HS-27A (cell line): Measurements from ENCODE around the gene GDF10.

Experiments
- DNase-seq: peaks from one replicate; pipeline ENCODE4 v3.0.0-alpha.2; 2012; ENCODE audit warnings: low read depth, missing footprints

The GDF10 gene

DNA sequence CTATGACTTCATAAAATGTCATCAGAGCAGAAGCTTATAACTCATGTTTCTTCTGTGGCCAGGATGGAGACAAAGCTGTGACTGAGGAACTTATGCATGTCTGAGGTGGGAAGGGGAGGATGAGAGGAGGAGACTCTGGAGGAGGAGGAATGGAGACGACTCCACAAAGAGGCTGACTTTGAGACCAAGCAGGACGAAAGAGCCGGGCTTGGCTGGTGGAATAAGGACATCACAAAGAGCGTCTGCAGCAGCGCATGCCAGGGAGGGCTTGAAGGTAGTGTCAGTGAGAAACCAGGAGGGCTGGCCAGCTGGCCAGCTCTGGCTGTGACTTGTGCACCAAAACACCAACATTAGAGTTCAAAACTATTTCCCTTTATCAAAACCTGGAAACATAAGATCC is 16.1 kb downstream of the GDF10 start:
- no peak for DNase-seq

DNA sequence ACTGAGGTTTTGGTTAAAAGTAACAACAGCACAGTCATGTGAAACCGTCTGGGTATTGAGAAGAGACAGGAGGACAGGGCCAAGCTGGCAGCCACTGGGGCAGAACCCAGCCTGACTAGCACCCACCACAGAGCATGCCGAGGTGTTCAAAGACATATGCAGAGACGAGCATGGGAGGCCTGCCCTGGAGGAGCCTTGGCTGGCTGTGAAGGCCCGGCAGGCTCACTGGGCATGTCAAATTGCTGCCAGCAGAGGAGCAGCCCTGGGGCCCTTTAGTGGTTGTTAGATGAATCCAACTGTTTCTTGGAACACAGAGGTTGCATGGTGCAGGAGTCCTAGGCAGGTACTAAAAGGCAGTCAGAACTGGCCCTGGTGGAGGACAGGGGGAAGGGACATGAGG is 17.3 kb downstream of the GDF10 start:
- no peak for DNase-seq

GRCh38 chr10:47318706-47319105 is 18.7 kb downstream of the GDF10 start:
- DNase-seq, result no peak

- no peak for DNase-seq
These were observed 19.8 kb downstream of the GDF10 start for GRCh38 chr10:47319784-47320183.

DNA sequence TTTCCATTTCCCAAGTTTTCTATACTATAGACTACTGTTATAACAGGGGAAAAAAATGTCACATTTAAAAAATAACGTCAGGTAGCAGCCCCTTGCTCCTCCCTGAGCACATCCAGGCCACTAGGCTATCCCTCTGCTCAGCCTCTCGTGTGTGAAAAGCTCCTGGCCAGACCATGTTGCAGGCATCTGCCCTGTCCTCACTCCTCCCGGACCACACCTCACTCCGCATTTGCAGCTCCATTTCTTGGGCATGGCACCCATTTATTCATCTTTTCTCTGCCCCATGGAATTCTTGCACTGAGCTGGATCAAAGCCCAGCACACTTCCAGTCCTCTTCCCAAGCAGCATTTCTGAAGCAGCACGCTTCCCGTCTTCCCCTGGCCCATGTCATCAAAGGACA is 20.8 kb downstream of the GDF10 start:
- DNase-seq, result no peak

DNA sequence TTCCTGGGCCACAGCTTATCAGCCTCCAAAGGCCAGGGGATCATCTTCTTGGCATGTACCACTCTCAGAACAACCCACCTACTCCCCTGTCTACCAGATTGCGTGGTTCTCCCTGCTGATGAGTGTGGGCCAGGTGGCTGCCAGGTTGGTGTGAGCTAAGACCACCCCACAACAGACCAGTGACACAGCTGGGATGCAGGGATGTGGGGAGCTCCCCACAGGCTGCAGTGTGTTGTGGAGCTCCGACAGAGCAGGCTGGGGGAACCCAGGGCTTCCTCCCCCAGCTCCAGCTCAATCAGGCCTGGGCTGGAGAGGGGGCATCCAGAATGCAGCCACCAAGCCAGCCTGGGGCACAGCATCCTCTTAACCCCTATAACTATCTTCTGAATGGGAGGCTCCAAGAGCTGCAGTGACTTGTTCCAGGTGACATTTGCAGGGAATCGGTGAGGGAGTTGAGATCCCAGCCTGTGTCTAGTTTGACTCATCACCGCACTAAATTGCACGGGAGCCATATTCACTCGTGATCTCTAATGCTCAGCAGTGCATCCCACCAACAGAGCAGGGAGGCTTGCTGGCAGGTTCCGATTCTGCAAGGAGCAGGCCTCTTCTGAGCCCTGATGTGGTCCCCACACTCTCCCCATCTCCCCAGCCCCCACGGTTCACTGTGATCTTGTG is 21.7 kb downstream of the GDF10 start:
- no peak for DNase-seq

GRCh38 chr10:47322300-47323061 is 22.5 kb downstream of the GDF10 start, which contains the start of gene GDF2:
Gene GDF2, plus strand, starts transcription at chr10:47322454. Its CDS starts 215 bp downstream, at chr10:47322669.
- DNase-seq, result no peak

GRCh38 chr10:47323087-47323486 is 23.1 kb downstream of the GDF10 start:
- DNase-seq, result no peak

DNA sequence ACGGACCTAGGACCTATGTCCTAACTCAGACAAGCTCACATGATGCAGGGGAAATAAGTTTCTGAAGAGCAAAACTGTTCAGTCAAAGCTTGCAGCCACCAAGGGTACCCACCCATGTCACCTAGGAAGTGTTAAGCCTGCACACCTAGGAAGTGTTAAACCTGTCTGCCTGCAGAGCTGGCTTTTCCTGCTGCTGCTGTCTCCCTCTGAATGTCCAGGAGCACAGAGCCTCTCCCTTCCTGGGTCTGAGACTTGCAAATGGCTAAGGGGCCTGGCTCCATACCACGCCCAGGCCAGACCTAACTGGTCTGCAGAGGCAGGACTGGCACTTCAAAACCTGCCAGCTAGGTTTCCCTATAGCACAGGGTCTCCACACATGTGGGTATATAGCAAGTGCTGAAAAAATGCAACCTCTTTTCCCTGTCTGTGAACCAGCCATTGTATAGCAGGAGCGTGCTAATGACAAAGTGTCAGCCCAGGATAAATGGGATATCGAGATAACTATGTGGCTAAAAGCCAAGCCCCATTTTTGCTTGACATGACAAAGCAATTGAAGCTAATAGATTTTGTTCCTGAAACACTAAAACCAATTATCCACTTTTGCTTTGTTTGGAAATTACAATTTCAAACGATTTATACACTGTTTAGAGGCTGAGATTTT is 23.8 kb downstream of the GDF10 start:
- DNase-seq, result no peak

GRCh38 chr10:47325303-47326291 is 25.6 kb downstream of the GDF10 start:
- no peak for DNase-seq

DNA sequence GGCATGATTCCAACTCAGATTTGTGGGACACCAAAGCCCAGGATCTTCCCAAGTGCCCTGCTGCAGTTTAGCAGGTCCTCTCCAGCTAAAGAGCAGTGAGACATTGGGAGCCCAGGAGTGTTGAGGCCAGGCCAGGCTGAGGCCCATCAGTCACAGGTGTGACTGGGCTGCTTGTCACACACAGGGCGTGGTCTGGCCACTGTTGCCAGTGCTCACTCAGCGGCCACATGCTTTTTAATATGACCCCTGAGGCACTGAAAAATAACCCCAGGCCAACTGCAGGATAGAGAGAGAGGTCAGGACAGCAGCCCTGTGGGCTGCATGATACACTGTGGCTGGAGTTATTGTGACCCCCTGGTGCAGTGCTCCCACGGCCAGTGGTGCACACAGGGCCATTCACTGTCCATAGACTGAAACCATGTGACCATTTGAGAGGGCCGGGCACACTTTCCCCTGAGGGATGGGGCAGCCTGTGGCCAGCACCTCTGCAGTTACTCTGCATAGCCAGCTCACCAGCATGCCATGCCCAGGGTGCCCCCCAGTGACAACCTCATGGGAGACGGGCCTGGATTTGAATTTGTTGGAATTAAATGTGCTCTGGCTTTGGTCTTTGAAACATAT is 26.4 kb downstream of the GDF10 start:
- no peak for DNase-seq

DNA sequence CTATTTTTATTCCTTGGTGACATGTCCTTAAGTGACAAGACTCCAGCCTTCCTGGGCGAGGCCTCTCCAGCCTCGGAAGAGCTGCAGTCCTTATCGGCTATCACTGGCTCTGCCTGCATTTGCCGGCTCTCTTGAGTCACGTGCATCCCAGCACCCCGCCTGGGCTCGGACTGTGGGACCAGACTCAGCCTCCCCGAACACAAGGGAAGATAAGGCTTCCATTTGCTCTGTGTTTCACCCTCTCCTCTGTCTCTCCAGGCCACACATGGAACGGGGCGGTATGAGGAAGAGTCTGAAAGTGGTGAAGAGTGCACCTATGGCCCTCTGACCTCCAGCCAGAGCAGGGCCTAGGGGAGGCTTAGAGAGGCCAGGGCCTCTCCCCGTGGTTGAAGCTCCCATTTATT is 26.9 kb downstream of the GDF10 start:
- DNase-seq, result no peak

DNA sequence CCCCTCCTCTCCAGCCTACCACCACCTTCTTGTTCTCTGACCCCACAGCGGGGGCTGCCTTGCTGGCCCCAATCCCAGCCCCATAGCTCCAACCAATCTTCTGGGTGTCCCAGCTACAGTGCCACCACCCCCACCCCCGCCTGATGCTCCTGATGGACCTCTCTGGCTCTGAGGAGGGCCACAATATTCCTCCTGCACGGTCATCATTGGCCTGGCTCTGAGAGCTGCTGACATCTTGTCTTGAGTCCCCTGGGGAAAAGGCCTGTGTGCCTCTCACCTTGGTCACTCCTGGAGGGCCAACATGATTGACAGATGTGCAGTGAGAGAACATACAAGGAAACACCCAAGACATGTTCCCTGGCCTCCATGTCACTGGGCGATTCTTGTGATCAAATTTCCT is 29.9 kb downstream of the GDF10 start:
- no peak for DNase-seq

- DNase-seq, result no peak
These were observed 30.4 kb downstream of the GDF10 start for GRCh38 chr10:47330366-47330765.

GRCh38 chr10:47330804-47331203 is 30.8 kb downstream of the GDF10 start:
- no peak for DNase-seq

- DNase-seq, result no peak
These were observed 31.5 kb downstream of the GDF10 start for GRCh38 chr10:47331491-47331890.

GRCh38 chr10:47331954-47332353 is 32.0 kb downstream of the GDF10 start:
- DNase-seq, result no peak

DNA sequence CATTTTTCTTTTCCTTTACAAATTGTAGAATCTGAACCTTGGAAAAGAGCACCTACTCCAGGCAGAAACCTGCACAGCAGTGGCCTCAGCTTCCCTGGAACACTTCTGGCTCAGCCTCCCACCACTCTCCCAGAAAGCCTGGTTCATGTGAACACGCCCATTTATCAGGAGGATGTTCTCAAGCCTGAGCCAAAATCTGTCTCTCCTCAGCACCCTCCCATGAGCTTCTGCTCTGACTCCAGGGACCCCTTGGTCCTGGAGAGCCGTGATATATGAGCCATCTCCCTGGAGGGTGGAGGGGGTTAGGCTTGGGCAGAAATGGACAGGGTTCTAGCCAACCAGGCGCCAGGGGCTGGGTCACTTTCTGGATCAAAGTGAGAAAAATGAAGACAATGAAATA is 32.4 kb downstream of the GDF10 start:
- no peak for DNase-seq

- DNase-seq, result no peak
These were observed 32.9 kb downstream of the GDF10 start for GRCh38 chr10:47332946-47333345.

GRCh38 chr10:47333532-47333931 is 33.5 kb downstream of the GDF10 start:
- DNase-seq, result no peak
